Measurements from ENCODE around the gene SUPT3H. TPM values are rescaled to one million over a fixed set of nuclear protein-coding genes. Genes with fewer than 3 reads are reported as not detected.

The SUPT3H gene
- total RNA-seq (2014; rRNA removed; shearing (Covaris generic)) = 10.3 and 15.8 TPM in 2 replicates

GRCh38 chr6:45377554-45378333 is at the start of gene SUPT3H:
Gene SUPT3H (minus strand): TSS chr6:45377934.
- H3K9me3 ChIP-seq (replicated peaks) = no peaks in the 10 kb centered on the region
- DNase-seq = peak; percentile 92 to 95
- peaks cover 24% of the 10 kb centered on the region for H3K36me3 ChIP-seq
- H3K4me1 ChIP-seq = peaks cover 15% of the 10 kb centered on the region
- H3K4me3 ChIP-seq = peak within 1 kb of the TSS; percentile 62
- H3K27ac ChIP-seq = peak within 1 kb of the TSS; percentile 92
- no peaks in the 10 kb centered on the region for H3K27me3 ChIP-seq

GRCh38 chr6:45426251-45426650 is 48.5 kb upstream of the SUPT3H start:
- H3K36me3 ChIP-seq = peaks cover 48% of the 10 kb centered on the region
- DNase-seq = no peak
- no peaks in the 10 kb centered on the region for H3K9me3 ChIP-seq (replicated peaks)
- H3K27me3 ChIP-seq = no peaks in the 10 kb centered on the region
- H3K27ac ChIP-seq = no peak overlapping the region
- H3K4me3 ChIP-seq = no peak overlapping the region
- H3K4me1 ChIP-seq = peaks cover 29% of the 10 kb centered on the region

- peak; percentile 11 to 51 for DNase-seq
- Histone ChIP-seq H3K27ac (peak overlapping the region; percentile 98), H3K27me3 (no peaks in the 10 kb centered on the region), H3K9me3 (replicated peaks) (no peaks in the 10 kb centered on the region), H3K4me3 (peak overlapping the region; percentile 97), H3K4me1 (peaks cover 17% of the 10 kb centered on the region; the same call in 1 of the 2 replicates), H3K36me3 (peaks cover 49% of the 10 kb centered on the region)
Measured at GRCh38 chr6:45424451-45424861, 46.7 kb upstream of the SUPT3H start.

- DNase-seq = peak; percentile 41 to 55
- H3K4me1 ChIP-seq = peaks cover 17% of the 10 kb centered on the region; the same call in 1 of the 2 replicates
- H3K36me3 ChIP-seq = peaks cover 49% of the 10 kb centered on the region
- H3K27ac ChIP-seq = peak overlapping the region; percentile 98
- H3K4me3 ChIP-seq = peak overlapping the region; percentile 97
- H3K27me3 ChIP-seq = no peaks in the 10 kb centered on the region
- no peaks in the 10 kb centered on the region for H3K9me3 ChIP-seq (replicated peaks)
Measured at GRCh38 chr6:45423824-45424450, 46.2 kb upstream of the SUPT3H start.

GRCh38 chr6:45423111-45423823 is 45.5 kb upstream of the SUPT3H start:
- peak overlapping the region; percentile 97 for H3K4me3 ChIP-seq
- H3K4me1 ChIP-seq = peaks cover 14% of the 10 kb centered on the region; the same call in 1 of the 2 replicates
- H3K27me3 ChIP-seq = no peaks in the 10 kb centered on the region
- H3K36me3 ChIP-seq = peaks cover 50% of the 10 kb centered on the region
- DNase-seq = peak; percentile 51 to 64
- H3K9me3 ChIP-seq (replicated peaks) = no peaks in the 10 kb centered on the region
- H3K27ac ChIP-seq = peak overlapping the region; percentile 98

- H3K27ac ChIP-seq = peak overlapping the region; percentile 98
Measured at GRCh38 chr6:45422503-45423110, 44.9 kb upstream of the SUPT3H start.

GRCh38 chr6:45421709-45422502 is 44.2 kb upstream of the SUPT3H start:
- H3K9me3 ChIP-seq (replicated peaks) = no peaks in the 10 kb centered on the region
- peaks cover 43% of the 10 kb centered on the region for H3K36me3 ChIP-seq
- H3K4me1 ChIP-seq = peaks cover 14% of the 10 kb centered on the region; the same call in 1 of the 2 replicates
- H3K27ac ChIP-seq = peak overlapping the region; percentile 98
- H3K27me3 ChIP-seq = no peaks in the 10 kb centered on the region
- peak overlapping the region; percentile 97 for H3K4me3 ChIP-seq
- peak; percentile 84 to 90 for DNase-seq

More at GRCh38 chr6:45422503-45423110, 44.9 kb upstream of the SUPT3H start:
- DNase-seq = peak; percentile 53 to 62
- no peaks in the 10 kb centered on the region for H3K9me3 ChIP-seq (replicated peaks)
- H3K27me3 ChIP-seq = no peaks in the 10 kb centered on the region
- H3K4me1 ChIP-seq = peaks cover 11% of the 10 kb centered on the region; the same call in 1 of the 2 replicates
- peak overlapping the region; percentile 97 for H3K4me3 ChIP-seq
- H3K36me3 ChIP-seq = peaks cover 44% of the 10 kb centered on the region

- Histone ChIP-seq H3K4me1 (peaks cover 10% of the 10 kb centered on the region; the same call in 1 of the 2 replicates), H3K27ac (peak overlapping the region; percentile 98), H3K9me3 (replicated peaks) (no peaks in the 10 kb centered on the region), H3K27me3 (no peaks in the 10 kb centered on the region), H3K4me3 (peak overlapping the region; percentile 97), H3K36me3 (peaks cover 35% of the 10 kb centered on the region)
- DNase-seq = no peak
Measured at GRCh38 chr6:45420909-45421708, 43.4 kb upstream of the SUPT3H start.

- DNase-seq = peak; percentile 54 to 68
- Histone ChIP-seq H3K27me3 (no peaks in the 10 kb centered on the region), H3K36me3 (peaks cover 27% of the 10 kb centered on the region), H3K9me3 (replicated peaks) (no peaks in the 10 kb centered on the region), H3K4me3 (peak overlapping the region; percentile 97), H3K27ac (peak overlapping the region; percentile 98), H3K4me1 (peaks cover 5% of the 10 kb centered on the region; the same call in 1 of the 2 replicates)
Measured at GRCh38 chr6:45420083-45420908, 42.6 kb upstream of the SUPT3H start.

- peak overlapping the region; percentile 97 for H3K4me3 ChIP-seq
- no peaks in the 10 kb centered on the region for H3K27me3 ChIP-seq
Measured at GRCh38 chr6:45419571-45420082, 41.9 kb upstream of the SUPT3H start.

GRCh38 chr6:45417436-45417835 is 39.7 kb upstream of the SUPT3H start:
- Histone ChIP-seq H3K36me3 (peaks cover 9% of the 10 kb centered on the region), H3K27me3 (no peaks in the 10 kb centered on the region), H3K9me3 (replicated peaks) (no peaks in the 10 kb centered on the region; the same call in 1 of the 2 replicates), H3K4me3 (no peak overlapping the region), H3K4me1 (peaks cover 5% of the 10 kb centered on the region; the same call in 1 of the 2 replicates), H3K27ac (no peak overlapping the region)
- DNase-seq = no peak

More at GRCh38 chr6:45419571-45420082, 41.9 kb upstream of the SUPT3H start:
- Histone ChIP-seq H3K27ac (peak overlapping the region; percentile 98), H3K9me3 (replicated peaks) (no peaks in the 10 kb centered on the region), H3K4me1 (peaks cover 5% of the 10 kb centered on the region; the same call in 1 of the 2 replicates), H3K36me3 (peaks cover 20% of the 10 kb centered on the region)
- DNase-seq = peak; percentile 51 to 61

GRCh38 chr6:45416700-45417099 is 39.0 kb upstream of the SUPT3H start:
- no peaks in the 10 kb centered on the region for H3K27me3 ChIP-seq
- peak in 1 of 2 experiments; percentile 40 for DNase-seq
- no peak overlapping the region for H3K27ac ChIP-seq
- peaks cover 5% of the 10 kb centered on the region; the same call in 1 of the 2 replicates for H3K4me1 ChIP-seq
- no peak overlapping the region for H3K4me3 ChIP-seq
- no peaks in the 10 kb centered on the region; the same call in 1 of the 2 replicates for H3K9me3 ChIP-seq (replicated peaks)
- H3K36me3 ChIP-seq = peaks cover 9% of the 10 kb centered on the region
